Astrocyte (in vitro differentiated cells and primary cell): ENCODE results near the gene RAC2. TPM values are rescaled to one million over a fixed set of nuclear protein-coding genes. Genes with fewer than 3 reads are reported as not detected.

Experiments used
- DNase-seq: peaks from one replicate; pipeline ENCODE4 v3.0.0-alpha.2; 2010; ENCODE audit warnings: low read depth
- FAIRE-seq: peaks from 2 replicates; lab custom pipeline; 2011; peaks lifted over from hg19 to GRCh38; lab: Jason Lieb, UNC
- H2AFZ ChIP-seq: 2 replicates; pipeline ENCODE4 v1.6.0; 2012; ENCODE audit warnings: low read depth, low read length, inconsistent platforms
- H3K27ac ChIP-seq: 2 replicates; pipeline ENCODE4 v1.5.1; 2011; ENCODE audit warnings: low read depth, low read length, inconsistent platforms
- H3K27me3 ChIP-seq: 2 replicates; pipeline ENCODE4 v1.6.0; 2011; ENCODE audit warnings: low read length, inconsistent platforms; ENCODE audit not compliant: insufficient read depth
- H3K36me3 ChIP-seq: 2 replicates; pipeline ENCODE4 v1.5.1; 2011; ENCODE audit warnings: low read length, inconsistent platforms; ENCODE audit not compliant: insufficient read depth
- H3K4me1 ChIP-seq: 2 replicates; pipeline ENCODE4 v1.5.1; 2011; ENCODE audit warnings: low read length, inconsistent platforms; ENCODE audit not compliant: insufficient read depth
- H3K4me2 ChIP-seq: 2 replicates; pipeline ENCODE4 v1.6.0; 2012; ENCODE audit warnings: low read length, inconsistent platforms
- H3K4me3 ChIP-seq: 2 replicates; pipeline ENCODE4 v1.5.1; 2011; ENCODE audit warnings: low read depth, mild to moderate bottlenecking, low read length, inconsistent platforms; ENCODE audit not compliant: insufficient read depth
- H3K79me2 ChIP-seq: 2 replicates; pipeline ENCODE4 v1.6.0; 2012; ENCODE audit warnings: mild to moderate bottlenecking, low read length, inconsistent platforms; ENCODE audit not compliant: insufficient read depth
- H3K9ac ChIP-seq: 2 replicates; pipeline ENCODE4 v1.6.0; 2012; ENCODE audit warnings: mild to moderate bottlenecking, low read length, inconsistent platforms
- H3K9me3 ChIP-seq: 2 replicates; pipeline ENCODE4 v1.5.1; 2012; ENCODE audit warnings: low read depth, mild to moderate bottlenecking, low read length, inconsistent platforms; ENCODE audit not compliant: insufficient read depth
- H4K20me1 ChIP-seq: 2 replicates; pipeline ENCODE4 v1.6.0; 2012; ENCODE audit warnings: low read length, inconsistent platforms; ENCODE audit not compliant: insufficient read depth
- H3K27ac Mint-ChIP-seq: one replicate; pipeline ENCODE4 v1.8.0; 2021; ENCODE audit warnings: mild to moderate bottlenecking, mixed read lengths; ENCODE audit not compliant: unreplicated experiment
- H3K27me3 Mint-ChIP-seq: one replicate; pipeline ENCODE4 v1.8.0; 2021; ENCODE audit warnings: low read depth, mixed read lengths; ENCODE audit not compliant: unreplicated experiment
- H3K36me3 Mint-ChIP-seq: one replicate; pipeline ENCODE4 v1.8.0; 2021; ENCODE audit warnings: low read depth, mixed read lengths; ENCODE audit not compliant: unreplicated experiment
- H3K4me1 Mint-ChIP-seq: one replicate; pipeline ENCODE4 v1.8.0; 2021; ENCODE audit warnings: low read depth, mixed read lengths; ENCODE audit not compliant: unreplicated experiment
- H3K4me3 Mint-ChIP-seq: one replicate; pipeline ENCODE4 v1.8.0; 2021; ENCODE audit warnings: mild to moderate bottlenecking, moderate library complexity, mixed read lengths; ENCODE audit not compliant: unreplicated experiment
- H3K9me3 Mint-ChIP-seq: one replicate; pipeline ENCODE4 v1.8.0; 2021; ENCODE audit warnings: mild to moderate bottlenecking, mixed read lengths; ENCODE audit not compliant: unreplicated experiment
- EZH2 ChIP-seq: IDR thresholded peaks from 2 replicates; pipeline ENCODE4 v1.6.1; 2012; ENCODE audit warnings: mild to moderate bottlenecking, low read length, inconsistent platforms; ENCODE audit not compliant: insufficient read depth
- total RNA-seq: library from RNA; stranded (reverse); gene quantifications from 2 replicates; pipeline ENCODE4 v1.2.1, GENCODE V29; 2021
- TF ChIP-seq, protein P1 (sequence below): IDR thresholded peaks from 2 replicates; pipeline ENCODE4 v1.5.1; 2011; ENCODE audit warnings: low read depth, mild to moderate bottlenecking, inconsistent platforms, low read length, moderate library complexity; ENCODE audit not compliant: insufficient read depth

Gene RAC2
- total RNA-seq, 1 donor from 2014 or later: 0.61 TPM

GRCh38 chr22:37199760-37200108 lies 44.3 kb downstream of the RAC2 start:
- Histone ChIP-seq H3K4me3 (no peak overlapping the region), H3K9me3 (no peaks in the 10 kb centered on the region), H3K27ac (no peak overlapping the region), H3K4me2 (peak overlapping the region; percentile 100), H3K27me3 (no peaks in the 10 kb centered on the region), H3K36me3 (no peaks in the 10 kb centered on the region), H3K4me1 (peaks cover 27% of the 10 kb centered on the region), H3K9ac (peak overlapping the region; percentile 70), H4K20me1 (peaks cover 6% of the 10 kb centered on the region), H2AFZ (peak overlapping the region; percentile 93), H3K79me2 (no peaks in the 10 kb centered on the region)
- DNase-seq: no peak
- no peak overlapping the region for H3K4me3 Mint-ChIP-seq
- TF ChIP-seq EZH2: no peak
- TF ChIP-seq, protein P1, sequence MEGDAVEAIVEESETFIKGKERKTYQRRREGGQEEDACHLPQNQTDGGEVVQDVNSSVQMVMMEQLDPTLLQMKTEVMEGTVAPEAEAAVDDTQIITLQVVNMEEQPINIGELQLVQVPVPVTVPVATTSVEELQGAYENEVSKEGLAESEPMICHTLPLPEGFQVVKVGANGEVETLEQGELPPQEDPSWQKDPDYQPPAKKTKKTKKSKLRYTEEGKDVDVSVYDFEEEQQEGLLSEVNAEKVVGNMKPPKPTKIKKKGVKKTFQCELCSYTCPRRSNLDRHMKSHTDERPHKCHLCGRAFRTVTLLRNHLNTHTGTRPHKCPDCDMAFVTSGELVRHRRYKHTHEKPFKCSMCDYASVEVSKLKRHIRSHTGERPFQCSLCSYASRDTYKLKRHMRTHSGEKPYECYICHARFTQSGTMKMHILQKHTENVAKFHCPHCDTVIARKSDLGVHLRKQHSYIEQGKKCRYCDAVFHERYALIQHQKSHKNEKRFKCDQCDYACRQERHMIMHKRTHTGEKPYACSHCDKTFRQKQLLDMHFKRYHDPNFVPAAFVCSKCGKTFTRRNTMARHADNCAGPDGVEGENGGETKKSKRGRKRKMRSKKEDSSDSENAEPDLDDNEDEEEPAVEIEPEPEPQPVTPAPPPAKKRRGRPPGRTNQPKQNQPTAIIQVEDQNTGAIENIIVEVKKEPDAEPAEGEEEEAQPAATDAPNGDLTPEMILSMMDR: no peak
- H3K27ac Mint-ChIP-seq: no peak overlapping the region
- peaks cover 6% of the 10 kb centered on the region for H3K4me1 Mint-ChIP-seq
- peaks cover 6% of the 10 kb centered on the region for H3K27me3 Mint-ChIP-seq
- H3K36me3 Mint-ChIP-seq: no peaks in the 10 kb centered on the region
- no peak for FAIRE-seq
- peaks cover 2% of the 10 kb centered on the region for H3K9me3 Mint-ChIP-seq

DNA sequence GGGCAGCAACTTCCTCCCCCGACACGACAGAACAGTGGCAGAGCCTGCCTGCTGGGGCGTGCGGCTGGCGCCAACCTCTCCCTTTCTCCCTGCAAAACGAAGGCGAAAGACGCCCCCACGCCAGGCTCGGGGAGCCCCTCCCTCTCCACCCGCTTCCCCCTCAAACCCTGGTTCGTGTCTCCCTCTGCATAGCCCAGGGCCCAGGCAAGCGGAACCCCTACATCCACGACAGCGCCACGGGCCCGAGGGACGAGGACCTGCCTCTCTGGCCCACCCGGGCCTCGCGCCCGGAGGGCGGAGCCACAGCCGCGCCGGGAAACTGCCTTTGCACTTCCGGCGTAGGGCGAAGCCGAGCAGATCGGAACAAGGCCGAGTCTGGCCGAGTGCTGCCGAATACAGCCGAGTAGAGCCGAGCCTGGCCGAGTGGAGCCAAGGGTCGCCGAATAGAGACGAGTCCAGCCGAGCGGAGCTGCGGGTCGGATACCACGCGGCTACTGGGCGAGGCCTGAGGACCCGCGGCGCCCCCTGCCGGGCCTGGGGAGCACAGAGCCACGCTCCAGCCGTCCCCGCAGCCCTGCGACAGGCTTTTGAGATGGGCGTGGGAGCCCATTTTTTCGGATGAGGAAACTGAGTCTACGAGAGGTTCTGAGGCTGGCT lies 44.8 kb downstream of the RAC2 start:
- H3K9ac ChIP-seq: peak overlapping the region; percentile 94
- H3K27me3 Mint-ChIP-seq: peaks cover 6% of the 10 kb centered on the region
- peak overlapping the region; percentile 41 for H3K27ac Mint-ChIP-seq
- H3K79me2 ChIP-seq: no peaks in the 10 kb centered on the region
- peak overlapping the region; percentile 99 for H2AFZ ChIP-seq
- peaks cover 27% of the 10 kb centered on the region for H3K4me1 ChIP-seq
- no peak for TF ChIP-seq EZH2
- TF ChIP-seq, protein P1: peak; percentile 79
- DNase-seq (peak; percentile 85), FAIRE-seq (peak; percentile 39)
- H3K4me3 Mint-ChIP-seq: peak overlapping the region; percentile 79
- peaks cover 6% of the 10 kb centered on the region for H3K4me1 Mint-ChIP-seq
- no peaks in the 10 kb centered on the region for H3K9me3 ChIP-seq
- H3K27me3 ChIP-seq: no peaks in the 10 kb centered on the region
- peak overlapping the region; percentile 100 for H3K4me2 ChIP-seq
- peak overlapping the region; percentile 77 for H3K4me3 ChIP-seq
- no peaks in the 10 kb centered on the region for H3K36me3 Mint-ChIP-seq
- no peaks in the 10 kb centered on the region for H3K36me3 ChIP-seq
- peak overlapping the region; percentile 86 for H3K27ac ChIP-seq
- H3K9me3 Mint-ChIP-seq: peaks cover 5% of the 10 kb centered on the region
- H4K20me1 ChIP-seq: peaks cover 6% of the 10 kb centered on the region
